Measurements from ENCODE around the gene ARRDC4.
"Not testable (repeated sequence)": the region's sequence is repeated elsewhere in the genome, so short reads cannot be mapped to it uniquely, and the experiment has no call there.

Gene ARRDC4

DNA sequence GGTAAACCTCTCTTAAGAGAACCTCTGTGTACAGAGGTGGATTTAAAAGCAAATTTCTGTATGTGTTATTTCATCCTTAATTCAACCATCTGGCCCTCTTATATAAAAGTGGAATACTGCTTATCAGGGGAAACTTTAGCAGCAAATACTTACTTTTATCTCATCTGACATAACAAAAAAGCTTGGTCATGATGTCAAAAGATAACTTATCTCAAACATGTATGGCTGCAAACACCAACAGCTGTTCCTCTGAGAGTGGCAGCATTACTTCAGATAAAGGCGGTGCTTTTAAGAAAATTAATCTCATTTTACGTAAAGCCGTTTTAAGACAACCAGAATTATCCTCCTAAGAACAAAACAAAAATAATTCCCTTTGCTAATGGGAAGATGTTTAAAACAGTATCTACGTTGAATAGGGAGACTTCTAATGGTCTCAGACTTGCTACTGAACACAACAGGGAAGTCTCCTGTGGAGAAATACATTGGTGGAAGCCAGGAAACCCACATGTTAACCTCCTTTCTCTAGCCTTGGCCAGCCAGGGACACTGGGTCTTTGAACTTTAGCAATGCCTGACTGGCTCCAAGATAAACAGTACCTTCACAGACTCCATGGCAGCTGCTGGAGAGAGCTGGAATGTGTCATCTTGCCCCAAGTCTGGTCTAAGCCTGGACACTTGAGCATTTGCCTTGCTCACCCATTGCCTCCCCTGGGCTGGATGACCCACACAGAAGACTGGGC, 18.1 kb downstream of the ARRDC4 start:
- Mint-ChIP-seq H3K9me3 (no peaks in the 10 kb centered on the region), H3K36me3 (no peaks in the 10 kb centered on the region), H3K4me1 (no peaks in the 10 kb centered on the region), H3K27me3 (peaks cover 9% of the 10 kb centered on the region), H3K27ac (no peak overlapping the region), H3K4me3 (no peak overlapping the region)
- ATAC-seq, result no peak

GRCh38 chr15:97979140-97979520, 18.6 kb downstream of the ARRDC4 start:
- Mint-ChIP-seq H3K36me3 (no peaks in the 10 kb centered on the region), H3K4me1 (no peaks in the 10 kb centered on the region), H3K4me3 (no peak overlapping the region), H3K27me3 (peaks cover 9% of the 10 kb centered on the region), H3K9me3 (no peaks in the 10 kb centered on the region), H3K27ac (no peak overlapping the region)
- no peak for ATAC-seq

- Mint-ChIP-seq H3K27ac (no peak overlapping the region), H3K4me1 (no peaks in the 10 kb centered on the region), H3K9me3 (peaks cover under 1% of the 10 kb centered on the region), H3K36me3 (no peaks in the 10 kb centered on the region), H3K27me3 (peaks cover 9% of the 10 kb centered on the region), H3K4me3 (no peak overlapping the region)
- ATAC-seq, result no peak
Observed at GRCh38 chr15:97981058-97981457, 20.6 kb downstream of the ARRDC4 start.

GRCh38 chr15:97981758-97982157, 21.3 kb downstream of the ARRDC4 start:
- no peaks in the 10 kb centered on the region for H3K36me3 Mint-ChIP-seq
- H3K9me3 Mint-ChIP-seq, result peaks cover 6% of the 10 kb centered on the region
- no peak overlapping the region for H3K27ac Mint-ChIP-seq
- peaks cover 9% of the 10 kb centered on the region for H3K27me3 Mint-ChIP-seq
- no peak for ATAC-seq
- H3K4me3 Mint-ChIP-seq, result no peak overlapping the region
- no peaks in the 10 kb centered on the region for H3K4me1 Mint-ChIP-seq

- peaks cover 9% of the 10 kb centered on the region for H3K9me3 Mint-ChIP-seq
- peaks cover 9% of the 10 kb centered on the region for H3K27me3 Mint-ChIP-seq
- no peak for ATAC-seq
- no peaks in the 10 kb centered on the region for H3K36me3 Mint-ChIP-seq
- H3K4me3 Mint-ChIP-seq, result no peak overlapping the region
- no peaks in the 10 kb centered on the region for H3K4me1 Mint-ChIP-seq
- no peak overlapping the region for H3K27ac Mint-ChIP-seq
Observed at GRCh38 chr15:97984157-97984556, 23.7 kb downstream of the ARRDC4 start.

- H3K9me3 Mint-ChIP-seq, result peaks cover 12% of the 10 kb centered on the region
- H3K4me3 Mint-ChIP-seq, H3K27ac Mint-ChIP-seq, H3K27me3 Mint-ChIP-seq, ATAC-seq, H3K4me1 Mint-ChIP-seq, H3K36me3 Mint-ChIP-seq: not testable (repeated sequence)
Observed at GRCh38 chr15:97985979-97986378, 25.5 kb downstream of the ARRDC4 start.

DNA sequence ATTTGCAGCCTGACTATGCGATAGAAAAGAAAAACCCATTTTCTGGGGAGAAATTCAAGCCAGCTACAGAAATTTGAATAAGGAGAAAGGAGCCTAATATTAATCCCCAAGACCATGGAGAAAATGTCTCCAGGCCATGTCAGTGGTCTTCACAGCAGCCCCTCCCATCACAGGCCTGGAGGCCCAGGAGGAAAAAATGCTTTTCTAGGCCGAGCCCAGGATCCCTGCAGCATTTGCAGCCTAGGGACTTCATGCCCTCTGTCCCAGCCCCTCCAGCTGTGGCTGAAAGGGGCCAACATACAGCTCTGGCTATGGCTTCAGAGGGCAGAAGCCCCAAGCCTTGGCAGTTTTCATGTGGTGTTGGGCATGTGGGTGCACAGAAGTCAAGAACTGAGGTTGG, 26.3 kb downstream of the ARRDC4 start:
- H3K9me3 Mint-ChIP-seq, result peaks cover 12% of the 10 kb centered on the region
- no peaks in the 10 kb centered on the region for H3K36me3 Mint-ChIP-seq
- H3K4me1 Mint-ChIP-seq, result no peaks in the 10 kb centered on the region
- no peak overlapping the region for H3K27ac Mint-ChIP-seq
- no peak for ATAC-seq
- no peak overlapping the region for H3K4me3 Mint-ChIP-seq
- no peaks in the 10 kb centered on the region for H3K27me3 Mint-ChIP-seq

GRCh38 chr15:97989299-97989698, 28.8 kb downstream of the ARRDC4 start:
- no peak for ATAC-seq
- H3K27ac Mint-ChIP-seq, result no peak overlapping the region

GRCh38 chr15:97991972-97992541, 31.6 kb downstream of the ARRDC4 start:
- H3K4me3 Mint-ChIP-seq, result no peak overlapping the region
- no peak overlapping the region for H3K27ac Mint-ChIP-seq

More at GRCh38 chr15:97989299-97989698, 28.8 kb downstream of the ARRDC4 start:
- Mint-ChIP-seq H3K4me3 (no peak overlapping the region), H3K27me3 (no peaks in the 10 kb centered on the region), H3K9me3 (peaks cover 12% of the 10 kb centered on the region), H3K4me1 (no peaks in the 10 kb centered on the region), H3K36me3 (no peaks in the 10 kb centered on the region)

GRCh38 chr15:97992823-97993222, 32.3 kb downstream of the ARRDC4 start:
- H3K36me3 Mint-ChIP-seq, result no peaks in the 10 kb centered on the region
- H3K9me3 Mint-ChIP-seq, result peaks cover 7% of the 10 kb centered on the region
- peaks cover 8% of the 10 kb centered on the region for H3K4me1 Mint-ChIP-seq
- no peak for ATAC-seq
- no peak overlapping the region for H3K4me3 Mint-ChIP-seq
- no peaks in the 10 kb centered on the region for H3K27me3 Mint-ChIP-seq
- no peak overlapping the region for H3K27ac Mint-ChIP-seq

More at GRCh38 chr15:97991972-97992541, 31.6 kb downstream of the ARRDC4 start:
- H3K9me3 Mint-ChIP-seq, result peaks cover 7% of the 10 kb centered on the region
- peaks cover 8% of the 10 kb centered on the region for H3K4me1 Mint-ChIP-seq
- no peaks in the 10 kb centered on the region for H3K36me3 Mint-ChIP-seq
- H3K27me3 Mint-ChIP-seq, result no peaks in the 10 kb centered on the region
- ATAC-seq, result no peak

GRCh38 chr15:97993310-97993738, 32.8 kb downstream of the ARRDC4 start:
- Mint-ChIP-seq H3K4me1 (peaks cover 8% of the 10 kb centered on the region), H3K4me3 (no peak overlapping the region), H3K27me3 (no peaks in the 10 kb centered on the region), H3K9me3 (peaks cover 4% of the 10 kb centered on the region), H3K27ac (no peak overlapping the region), H3K36me3 (no peaks in the 10 kb centered on the region)
- ATAC-seq, result no peak

DNA sequence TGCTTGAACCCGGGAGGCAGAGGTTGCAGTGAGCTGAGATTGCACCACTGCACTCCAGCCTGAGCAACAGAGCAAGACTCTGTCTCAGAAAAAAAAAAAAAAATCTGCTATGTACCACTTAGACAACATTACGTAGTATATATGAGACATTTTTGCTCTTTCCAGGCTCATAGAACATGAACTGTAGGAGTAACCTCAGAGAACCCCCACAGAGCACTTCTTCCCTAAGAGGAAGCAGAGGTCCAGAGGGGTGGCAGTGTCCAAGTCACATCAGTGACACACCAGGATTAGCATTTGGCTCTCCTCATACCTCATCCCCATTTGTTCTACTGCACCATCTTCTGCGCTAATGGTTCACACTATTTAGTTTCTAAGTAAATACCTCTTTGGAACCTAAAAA, 33.7 kb downstream of the ARRDC4 start:
- H3K27me3 Mint-ChIP-seq, result no peaks in the 10 kb centered on the region
- H3K27ac Mint-ChIP-seq, result no peak overlapping the region
- H3K4me3 Mint-ChIP-seq, result no peak overlapping the region
- H3K36me3 Mint-ChIP-seq, result no peaks in the 10 kb centered on the region
- no peak for ATAC-seq
- peaks cover 3% of the 10 kb centered on the region for H3K9me3 Mint-ChIP-seq
- H3K4me1 Mint-ChIP-seq, result peaks cover 8% of the 10 kb centered on the region

DNA sequence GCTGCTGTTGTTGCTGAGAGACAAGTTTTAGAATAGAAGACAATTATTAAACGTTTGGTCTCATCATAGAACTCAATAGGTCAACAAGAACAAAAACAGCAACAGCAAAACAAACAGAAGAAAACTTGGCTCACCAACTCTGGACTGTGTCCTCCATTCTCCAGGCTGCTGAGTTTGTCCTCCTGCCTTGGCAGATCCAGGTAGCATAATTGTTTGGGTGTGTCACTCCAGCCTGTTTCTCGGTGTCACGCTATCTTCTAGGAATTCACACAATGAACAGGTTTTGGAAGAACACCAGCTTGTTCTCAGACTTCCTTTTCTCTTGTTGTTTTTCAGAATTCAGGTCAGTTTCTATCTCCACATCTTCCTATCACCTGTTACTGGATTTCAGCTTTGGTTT, 34.7 kb downstream of the ARRDC4 start:
- no peak overlapping the region for H3K4me3 Mint-ChIP-seq
- no peak for ATAC-seq
- H3K27me3 Mint-ChIP-seq, result no peaks in the 10 kb centered on the region
- H3K36me3 Mint-ChIP-seq, result no peaks in the 10 kb centered on the region
- peaks cover 2% of the 10 kb centered on the region for H3K9me3 Mint-ChIP-seq
- H3K4me1 Mint-ChIP-seq, result peaks cover 8% of the 10 kb centered on the region
- no peak overlapping the region for H3K27ac Mint-ChIP-seq

GRCh38 chr15:97995881-97996603, 35.5 kb downstream of the ARRDC4 start:
- no peak for ATAC-seq
- Mint-ChIP-seq H3K4me1 (peaks cover 8% of the 10 kb centered on the region), H3K4me3 (no peak overlapping the region), H3K36me3 (no peaks in the 10 kb centered on the region), H3K9me3 (no peaks in the 10 kb centered on the region), H3K27ac (no peak overlapping the region), H3K27me3 (no peaks in the 10 kb centered on the region)

DNA sequence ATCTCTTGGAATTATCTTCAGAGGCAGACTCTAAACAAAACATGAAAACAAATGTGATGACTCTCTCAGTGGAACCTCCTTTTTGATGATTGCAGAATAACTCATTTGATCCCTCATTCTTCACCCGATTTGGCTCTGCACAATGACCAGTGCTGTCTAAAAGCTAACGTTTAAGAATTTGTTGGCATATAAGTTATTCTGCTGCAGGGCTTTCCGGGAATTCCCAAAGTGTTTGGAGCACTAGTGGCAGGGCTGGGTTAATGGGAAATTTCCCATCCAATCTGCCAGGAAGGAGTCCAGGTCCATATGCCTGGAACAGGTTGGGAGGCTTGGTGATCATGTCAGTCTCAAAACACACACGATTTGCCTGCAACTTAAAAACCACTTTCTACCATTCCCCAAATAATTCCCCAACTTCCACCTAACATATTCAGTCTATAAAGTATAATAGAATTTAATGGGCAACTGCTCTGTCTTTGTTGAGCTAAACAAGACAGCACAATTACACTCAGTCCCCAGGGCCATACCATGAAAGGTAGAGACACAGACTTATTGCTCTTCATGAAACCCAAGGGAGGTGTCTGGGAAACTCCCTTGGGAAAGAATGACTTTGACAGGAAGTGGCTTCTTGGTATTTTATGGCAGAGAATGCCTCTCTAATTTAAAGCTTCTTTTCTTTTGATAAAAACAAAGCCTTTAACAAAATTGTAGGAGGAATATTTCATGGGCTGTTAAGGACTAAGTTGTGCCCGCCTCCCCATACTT, 38.0 kb downstream of the ARRDC4 start:
- no peak overlapping the region for H3K4me3 Mint-ChIP-seq
- H3K27me3 Mint-ChIP-seq, result no peaks in the 10 kb centered on the region
- ATAC-seq, result no peak
- H3K9me3 Mint-ChIP-seq, result no peaks in the 10 kb centered on the region
- H3K27ac Mint-ChIP-seq, result no peak overlapping the region
- no peaks in the 10 kb centered on the region for H3K36me3 Mint-ChIP-seq
- H3K4me1 Mint-ChIP-seq, result peaks cover 8% of the 10 kb centered on the region
